C4-2B (cell line): Measurements from ENCODE around the gene LY86.

Experiments
- ZFX ChIP-seq: fragments of 450-650 bp; IDR thresholded peaks from 2 replicates; pipeline ENCODE4 v1.6.1; 2017
- TF ChIP-seq, protein P1 (sequence below): fragments of 450-650 bp; conservative IDR thresholded peaks from 2 replicates; pipeline ENCODE4 v1.5.1; 2017; ENCODE audit warnings: mild to moderate bottlenecking

DNA sequence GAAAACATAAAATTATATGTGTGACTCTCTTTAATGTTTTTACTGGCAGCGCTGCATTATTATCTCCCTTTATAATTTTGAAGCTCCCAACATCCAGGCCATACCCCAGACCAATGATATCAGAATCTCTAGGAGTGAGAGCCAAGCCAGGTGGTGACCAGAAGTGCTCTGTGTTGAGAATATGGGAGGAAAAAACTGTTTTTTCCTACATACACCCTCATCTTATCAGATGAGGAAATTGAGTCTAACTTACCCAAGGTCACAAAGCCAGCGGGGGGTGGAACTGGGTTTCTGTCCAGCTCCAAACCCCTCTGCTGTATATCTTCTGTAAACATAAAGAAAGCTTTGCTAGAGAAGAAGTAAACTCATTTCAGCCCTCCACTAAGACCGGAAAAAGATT, 42.5 kb downstream of the LY86 start:
- TF ChIP-seq, protein P1, sequence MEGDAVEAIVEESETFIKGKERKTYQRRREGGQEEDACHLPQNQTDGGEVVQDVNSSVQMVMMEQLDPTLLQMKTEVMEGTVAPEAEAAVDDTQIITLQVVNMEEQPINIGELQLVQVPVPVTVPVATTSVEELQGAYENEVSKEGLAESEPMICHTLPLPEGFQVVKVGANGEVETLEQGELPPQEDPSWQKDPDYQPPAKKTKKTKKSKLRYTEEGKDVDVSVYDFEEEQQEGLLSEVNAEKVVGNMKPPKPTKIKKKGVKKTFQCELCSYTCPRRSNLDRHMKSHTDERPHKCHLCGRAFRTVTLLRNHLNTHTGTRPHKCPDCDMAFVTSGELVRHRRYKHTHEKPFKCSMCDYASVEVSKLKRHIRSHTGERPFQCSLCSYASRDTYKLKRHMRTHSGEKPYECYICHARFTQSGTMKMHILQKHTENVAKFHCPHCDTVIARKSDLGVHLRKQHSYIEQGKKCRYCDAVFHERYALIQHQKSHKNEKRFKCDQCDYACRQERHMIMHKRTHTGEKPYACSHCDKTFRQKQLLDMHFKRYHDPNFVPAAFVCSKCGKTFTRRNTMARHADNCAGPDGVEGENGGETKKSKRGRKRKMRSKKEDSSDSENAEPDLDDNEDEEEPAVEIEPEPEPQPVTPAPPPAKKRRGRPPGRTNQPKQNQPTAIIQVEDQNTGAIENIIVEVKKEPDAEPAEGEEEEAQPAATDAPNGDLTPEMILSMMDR = no peak
- no peak for TF ChIP-seq ZFX
